Mesothelial cell of epicardium (in vitro differentiated cells): ENCODE results near the gene CLDN34. TPM values are rescaled to one million over a fixed set of nuclear protein-coding genes. Genes with fewer than 3 reads are reported as not detected.

Experiments
- DNase-seq, 2 experiments: peaks; one replicate each; pipeline ENCODE4 v3.0.0; 2021; ENCODE audit warnings: low spot score in 2 of 2; ENCODE audit not compliant: unreplicated experiment in 2 of 2
- H3K27ac Mint-ChIP-seq: 2 replicates; pipeline ENCODE4 v1.8.0; 2021; ENCODE audit warnings: mixed read lengths
- H3K27me3 Mint-ChIP-seq: 2 replicates; pipeline ENCODE4 v1.8.0; 2021; ENCODE audit warnings: low read depth, mixed read lengths
- H3K36me3 Mint-ChIP-seq: 2 replicates; pipeline ENCODE4 v1.8.0; 2021; ENCODE audit warnings: mixed read lengths
- H3K4me1 Mint-ChIP-seq: 2 replicates; pipeline ENCODE4 v1.8.0; 2021; ENCODE audit warnings: mixed read lengths
- H3K4me3 Mint-ChIP-seq: 2 replicates; pipeline ENCODE4 v1.8.0; 2021; ENCODE audit warnings: mild to moderate bottlenecking, moderate library complexity, mixed read lengths
- H3K9me3 Mint-ChIP-seq: 2 replicates; pipeline ENCODE4 v1.8.0; 2021; ENCODE audit warnings: mixed read lengths
- total RNA-seq: library from RNA; stranded (reverse); gene quantifications from 3 replicates; pipeline ENCODE4 v1.2.1, GENCODE V29; 2021
- TF ChIP-seq, protein P1 (sequence below): fragments of 200-600 bp; sonication (generic); IDR thresholded peaks from one replicate; pipeline ENCODE4 v1.5.0; 2021; ENCODE audit warnings: antibody characterized with exemption; ENCODE audit not compliant: unreplicated experiment

Gene CLDN34, protein sequence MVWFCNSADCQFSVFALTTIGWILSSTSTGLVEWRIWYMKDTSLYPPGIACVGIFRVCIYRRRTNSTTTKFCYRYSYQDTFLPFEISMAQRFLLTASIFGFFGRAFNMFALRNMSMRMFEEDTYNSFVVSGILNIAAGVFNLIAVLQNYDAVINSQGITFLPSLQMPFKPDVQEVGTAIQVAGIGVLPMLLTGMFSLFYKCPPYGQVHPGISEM
- 0.71 to 1.1 TPM (median 0.84 TPM) in 3 replicates for total RNA-seq

DNA sequence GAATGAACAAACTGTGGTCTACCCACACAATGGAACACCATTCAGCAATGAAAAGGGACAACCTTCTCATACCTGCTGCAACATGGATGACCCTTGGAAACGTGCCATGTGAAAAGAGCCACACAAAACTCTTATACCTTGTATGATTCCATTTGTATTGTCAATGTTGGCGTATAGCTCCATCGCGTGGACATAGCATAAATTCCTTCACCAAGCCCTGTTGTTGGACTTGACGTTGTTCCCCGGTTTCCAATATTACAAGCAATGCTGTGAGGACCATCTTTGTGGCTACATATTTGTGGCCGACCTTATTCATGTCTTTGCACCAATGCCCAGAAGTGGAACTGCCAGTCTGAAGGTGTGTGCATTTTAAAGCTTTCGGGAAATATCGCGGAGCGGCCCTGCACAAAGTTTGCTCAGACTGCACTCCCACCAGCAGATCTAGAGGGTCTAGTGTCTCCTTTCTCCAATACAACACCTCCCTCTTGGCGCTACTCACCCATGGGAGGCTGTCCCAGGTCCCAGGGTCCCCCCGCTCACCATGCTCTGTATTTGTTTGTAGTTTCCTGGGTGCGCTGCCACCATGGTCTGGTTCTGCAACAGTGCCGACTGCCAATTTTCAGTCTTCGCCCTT is at the start of gene CLDN34:
Gene CLDN34, plus strand, starts transcription at position 584 of the 634 bp plus-strand sequence. Its CDS starts 0 bp downstream, at position 584.
- peaks cover 4% of the 10 kb centered on the region for H3K36me3 Mint-ChIP-seq

DNA sequence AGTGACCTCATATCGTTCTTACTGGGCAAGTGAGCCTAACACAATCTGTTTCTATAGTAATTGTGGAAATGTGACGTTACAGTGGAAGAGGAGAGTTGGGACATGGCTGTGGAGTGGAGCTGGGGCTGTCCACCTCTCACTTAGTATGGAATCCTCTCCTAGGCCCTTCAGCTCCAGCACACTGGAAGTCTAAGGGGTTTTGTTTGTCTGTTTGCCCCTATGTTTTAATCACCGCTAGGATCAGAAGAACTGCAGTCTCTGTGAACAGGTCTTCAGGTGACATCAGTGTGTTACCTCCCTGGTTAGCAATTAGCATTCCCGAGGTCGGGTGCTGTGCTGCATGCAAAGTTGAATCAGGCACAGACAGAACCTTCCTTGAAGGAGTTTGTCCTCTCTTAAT is 49.3 kb upstream of the CLDN34 start:
- TF ChIP-seq, protein P1, sequence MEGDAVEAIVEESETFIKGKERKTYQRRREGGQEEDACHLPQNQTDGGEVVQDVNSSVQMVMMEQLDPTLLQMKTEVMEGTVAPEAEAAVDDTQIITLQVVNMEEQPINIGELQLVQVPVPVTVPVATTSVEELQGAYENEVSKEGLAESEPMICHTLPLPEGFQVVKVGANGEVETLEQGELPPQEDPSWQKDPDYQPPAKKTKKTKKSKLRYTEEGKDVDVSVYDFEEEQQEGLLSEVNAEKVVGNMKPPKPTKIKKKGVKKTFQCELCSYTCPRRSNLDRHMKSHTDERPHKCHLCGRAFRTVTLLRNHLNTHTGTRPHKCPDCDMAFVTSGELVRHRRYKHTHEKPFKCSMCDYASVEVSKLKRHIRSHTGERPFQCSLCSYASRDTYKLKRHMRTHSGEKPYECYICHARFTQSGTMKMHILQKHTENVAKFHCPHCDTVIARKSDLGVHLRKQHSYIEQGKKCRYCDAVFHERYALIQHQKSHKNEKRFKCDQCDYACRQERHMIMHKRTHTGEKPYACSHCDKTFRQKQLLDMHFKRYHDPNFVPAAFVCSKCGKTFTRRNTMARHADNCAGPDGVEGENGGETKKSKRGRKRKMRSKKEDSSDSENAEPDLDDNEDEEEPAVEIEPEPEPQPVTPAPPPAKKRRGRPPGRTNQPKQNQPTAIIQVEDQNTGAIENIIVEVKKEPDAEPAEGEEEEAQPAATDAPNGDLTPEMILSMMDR = no peak
- peaks cover 7% of the 10 kb centered on the region for H3K36me3 Mint-ChIP-seq
- peaks cover 27% of the 10 kb centered on the region for H3K9me3 Mint-ChIP-seq
- no peaks in the 10 kb centered on the region for H3K27me3 Mint-ChIP-seq
- no peaks in the 10 kb centered on the region for H3K4me1 Mint-ChIP-seq
- no peak overlapping the region for H3K27ac Mint-ChIP-seq
- DNase-seq = no peak
- no peak overlapping the region for H3K4me3 Mint-ChIP-seq

More for the DNA sequence above, at the start of gene CLDN34:
- Mint-ChIP-seq H3K9me3 (peaks cover 16% of the 10 kb centered on the region), H3K4me3 (no peak within 1 kb of the TSS), H3K27ac (no peak within 1 kb of the TSS), H3K4me1 (no peaks in the 10 kb centered on the region), H3K27me3 (no peaks in the 10 kb centered on the region)
- TF ChIP-seq, protein P1 = no peak
- no peak for DNase-seq

DNA sequence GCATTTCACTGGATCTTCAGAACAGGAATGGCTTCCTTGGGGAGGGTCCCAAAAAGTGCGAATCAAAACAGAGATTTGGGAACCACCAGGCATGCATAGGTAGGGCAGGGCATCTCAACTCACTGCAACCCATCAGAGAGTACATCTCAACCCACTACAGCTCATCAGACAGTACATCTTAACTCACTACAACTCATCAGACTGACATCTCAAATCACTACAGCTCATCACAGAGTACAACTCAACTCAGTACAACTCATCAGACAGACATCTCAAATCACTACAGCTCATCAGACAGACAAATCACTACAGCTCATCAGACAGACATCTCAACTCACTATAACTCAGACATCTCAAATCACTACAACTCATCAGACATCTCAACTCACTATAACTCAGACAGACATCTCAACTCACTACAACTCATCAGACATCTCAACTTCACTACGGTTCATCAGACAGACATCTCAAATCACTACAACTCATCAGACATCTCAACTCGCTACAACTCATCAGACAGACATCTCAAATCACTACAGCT is 47.5 kb upstream of the CLDN34 start:
- Mint-ChIP-seq H3K27me3 (no peaks in the 10 kb centered on the region), H3K4me1 (peaks cover 6% of the 10 kb centered on the region), H3K27ac (no peak overlapping the region), H3K36me3 (peaks cover 7% of the 10 kb centered on the region), H3K4me3 (no peak overlapping the region), H3K9me3 (peaks cover 27% of the 10 kb centered on the region)
- no peak for DNase-seq
- TF ChIP-seq, protein P1 = no peak

DNA sequence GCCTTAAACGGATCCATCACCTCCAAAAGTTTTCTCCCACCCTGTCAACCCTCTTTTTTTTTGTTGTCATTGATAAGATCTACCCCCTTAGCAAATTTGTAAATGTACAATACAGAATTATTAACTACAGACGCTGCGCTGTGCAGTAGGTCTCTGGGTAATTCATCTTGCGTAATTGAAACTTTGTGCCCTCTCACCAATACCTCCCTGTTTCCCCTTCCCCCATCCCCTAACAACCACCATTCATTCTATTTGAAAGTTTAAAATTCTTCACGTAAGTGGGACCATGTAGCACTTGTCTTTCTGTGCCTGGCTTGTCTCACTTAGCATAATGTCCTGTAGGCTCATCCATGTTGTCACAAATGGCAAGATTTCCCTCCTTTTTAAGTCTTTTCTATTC is 45.8 kb upstream of the CLDN34 start:
- Mint-ChIP-seq H3K4me1 (peaks cover 6% of the 10 kb centered on the region), H3K27me3 (no peaks in the 10 kb centered on the region), H3K4me3 (no peak overlapping the region), H3K27ac (no peak overlapping the region), H3K9me3 (peaks cover 27% of the 10 kb centered on the region), H3K36me3 (peaks cover 7% of the 10 kb centered on the region)
- no peak for DNase-seq
- TF ChIP-seq, protein P1 = no peak

DNA sequence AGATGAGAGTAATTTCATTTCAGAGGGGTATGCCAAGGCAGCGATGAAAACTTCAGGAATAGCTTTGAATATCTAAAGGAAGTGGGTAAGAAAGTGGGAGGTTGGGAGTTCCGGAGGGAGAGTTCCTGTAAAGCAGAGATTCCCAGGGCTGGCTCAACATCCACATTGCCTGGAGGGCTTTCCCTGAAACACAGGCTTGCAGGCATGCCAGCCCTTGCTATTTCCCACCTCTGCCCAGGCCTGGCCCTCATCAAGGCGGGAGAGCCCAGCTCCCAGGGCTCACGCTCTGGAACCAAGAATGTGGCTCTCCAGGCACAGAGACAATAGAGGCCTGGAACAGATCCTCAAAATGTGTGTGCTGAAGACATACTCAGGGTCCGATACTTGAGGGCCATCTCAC is 43.8 kb upstream of the CLDN34 start:
- H3K36me3 Mint-ChIP-seq = peaks cover 7% of the 10 kb centered on the region
- TF ChIP-seq, protein P1 = no peak
- H3K9me3 Mint-ChIP-seq = peaks cover 24% of the 10 kb centered on the region
- H3K27me3 Mint-ChIP-seq = no peaks in the 10 kb centered on the region
- no peak overlapping the region for H3K27ac Mint-ChIP-seq
- no peak for DNase-seq
- no peak overlapping the region for H3K4me3 Mint-ChIP-seq
- peaks cover 12% of the 10 kb centered on the region for H3K4me1 Mint-ChIP-seq
